H1 (cell line): ENCODE measurements around the gene SEMA3C. TPM values are rescaled to one million over a fixed set of nuclear protein-coding genes. Genes with fewer than 3 reads are reported as not detected.

Source experiments
- CTCF ChIA-PET: fragments of 300-600 bp; sonication (Branson Sonifier 250); formaldehyde crosslinking; loops from one replicate; lab custom pipeline; 2021; ENCODE audit not compliant: partially characterized antibody; lab: Charles Lee
- POLR2A ChIA-PET: fragments of 300-600 bp; sonication (Branson Sonifier 250); formaldehyde crosslinking; loops from one replicate; lab custom pipeline; 2021; ENCODE audit warnings: inconsistent platforms; ENCODE audit not compliant: partially characterized antibody; lab: Charles Lee
- DNase-seq, 2 experiments: peaks; one replicate each; pipeline versions ENCODE4 v3.0.0 to v3.0.0-alpha.2; 2010 to 2022; ENCODE audit warnings: low spot score in 2 of 2, low read depth in 1 of 2, mixed read lengths in 1 of 2
- FAIRE-seq: peaks from 2 replicates; lab custom pipeline; 2011; peaks lifted over from hg19 to GRCh38; lab: Jason Lieb, UNC
- H2AFZ ChIP-seq: 2 replicates; pipeline ENCODE4 v1.8.1; 2012; ENCODE audit warnings: low read length, inconsistent platforms
- H2AK5ac ChIP-seq: 2 replicates; pipeline ENCODE4 v1.6.1; 2013; ENCODE audit warnings: low read depth, low read length
- H2BK120ac ChIP-seq: replicated peaks from 2 replicates; pipeline ENCODE3; 2013; ENCODE audit warnings: low read depth, low read length, inconsistent platforms
- H2BK12ac ChIP-seq: 2 replicates; pipeline ENCODE4 v1.6.1; 2013; ENCODE audit warnings: low read depth, low read length
- H2BK15ac ChIP-seq: 2 replicates; pipeline ENCODE4 v1.6.1; 2013; ENCODE audit warnings: low read length
- H2BK20ac ChIP-seq: 2 replicates; pipeline ENCODE4 v1.6.1; 2013; ENCODE audit warnings: low read length
- H2BK5ac ChIP-seq: 2 replicates; pipeline ENCODE4 v1.6.1; 2013; ENCODE audit warnings: low read depth, low read length
- H3K14ac ChIP-seq: 2 replicates; pipeline ENCODE4 v1.6.1; 2013; ENCODE audit warnings: inconsistent platforms; ENCODE audit not compliant: insufficient read length
- H3K18ac ChIP-seq: 2 replicates; pipeline ENCODE4 v1.6.1; 2013; ENCODE audit warnings: low read length; ENCODE audit errors: extremely low read depth
- H3K23ac ChIP-seq: 2 replicates; pipeline ENCODE4 v1.6.1; 2013; ENCODE audit warnings: inconsistent platforms; ENCODE audit not compliant: insufficient read length
- H3K23me2 ChIP-seq: 2 replicates; pipeline ENCODE4 v1.6.1; 2013; ENCODE audit warnings: low read depth, low read length
- H3K27ac ChIP-seq: 2 replicates; pipeline ENCODE4 v1.6.1; 2011; ENCODE audit warnings: low read depth, low read length, inconsistent platforms
- H3K27me3 ChIP-seq, 4 experiments: replicated peaks in 1 of 4; 1 replicate in 1 of 4; 2 replicates in 3 of 4; pipeline versions ENCODE4 v1.6.1 to v1.8.1; 2011 to 2013; ENCODE audit warnings: low read length in 3 of 4, mild to moderate bottlenecking in 3 of 4, inconsistent platforms in 2 of 4, mixed read lengths in 2 of 4, moderate library complexity in 1 of 4; ENCODE audit not compliant: control insufficient read depth in 3 of 4, insufficient read depth in 3 of 4; ENCODE audit errors: extremely low read depth in 1 of 4
- H3K36me3 ChIP-seq, 4 experiments: 2 replicates each; pipeline versions ENCODE4 v1.6.1 to v1.8.1; 2011 to 2013; ENCODE audit warnings: mild to moderate bottlenecking in 4 of 4, low read length in 3 of 4, moderate library complexity in 2 of 4, control low read depth in 1 of 4, inconsistent platforms in 1 of 4; ENCODE audit not compliant: insufficient read depth in 4 of 4, control insufficient read depth in 2 of 4
- H3K4ac ChIP-seq: replicated peaks from 2 replicates; pipeline ENCODE3; 2013; ENCODE audit warnings: low read length, low read depth, mixed read lengths, inconsistent platforms; ENCODE audit not compliant: insufficient read length
- H3K4me1 ChIP-seq, 4 experiments: replicated peaks in 1 of 4; 1 replicate in 1 of 4; 2 replicates in 3 of 4; pipeline versions ENCODE4 v1.6.1 to v1.8.1; 2011 to 2013; ENCODE audit warnings: low read length in 3 of 4, inconsistent platforms in 2 of 4, mixed read lengths in 1 of 4; ENCODE audit not compliant: insufficient read depth in 4 of 4, control insufficient read depth in 3 of 4
- H3K4me2 ChIP-seq, 2 experiments: 2 replicates each; pipeline versions ENCODE4 v1.6.1 to v1.8.1; 2011 to 2013; ENCODE audit warnings: low read depth in 2 of 2, low read length in 2 of 2, control low read depth in 1 of 2, inconsistent platforms in 1 of 2, mild to moderate bottlenecking in 1 of 2; ENCODE audit not compliant: insufficient read depth in 1 of 2
- H3K4me3 ChIP-seq, 4 experiments: fragments of 200-600, 300-600 bp in 1 of 4; sonication (generic), shearing (Covaris generic), sonication (Bioruptor Twin) in 1 of 4; 2 replicates each; pipeline versions ENCODE4 v1.5.1 to v1.8.1; 2011 to 2016; ENCODE audit warnings: low read length in 4 of 4, low read depth in 3 of 4, control low read depth in 2 of 4, inconsistent platforms in 2 of 4, mild to moderate bottlenecking in 2 of 4, mixed read lengths in 1 of 4, moderate library complexity in 1 of 4; ENCODE audit not compliant: insufficient read depth in 2 of 4; ENCODE audit errors: extremely low read depth in 1 of 4
- H3K56ac ChIP-seq: replicated peaks from 2 replicates; pipeline ENCODE3; 2013; ENCODE audit warnings: low read depth, mild to moderate bottlenecking, mixed read lengths, low read length, inconsistent platforms; ENCODE audit not compliant: insufficient read length
- H3K79me1 ChIP-seq: 2 replicates; pipeline ENCODE4 v1.6.1; 2013; ENCODE audit warnings: low read depth, low read length, control low read depth
- H3K79me2 ChIP-seq, 2 experiments: 2 replicates each; pipeline versions ENCODE4 v1.6.1 to v1.8.1; 2012 to 2013; ENCODE audit warnings: low read length in 2 of 2, mild to moderate bottlenecking in 2 of 2, inconsistent platforms in 1 of 2; ENCODE audit not compliant: insufficient read depth in 2 of 2, control insufficient read depth in 1 of 2
- H3K9ac ChIP-seq, 4 experiments: replicated peaks in 1 of 4; 1 replicate in 1 of 4; 2 replicates in 3 of 4; pipeline versions ENCODE4 v1.6.1 to v1.8.1; 2011 to 2013; ENCODE audit warnings: low read depth in 3 of 4, low read length in 3 of 4, control low read depth in 2 of 4, mild to moderate bottlenecking in 2 of 4, moderate library complexity in 2 of 4, inconsistent platforms in 1 of 4; ENCODE audit errors: extremely low read depth in 1 of 4
- H3K9me3 ChIP-seq, 2 experiments: 2 replicates each; pipeline versions ENCODE4 v1.6.1 to v1.8.1; 2012 to 2013; ENCODE audit warnings: mild to moderate bottlenecking in 2 of 2, moderate library complexity in 2 of 2, control low read depth in 1 of 2, inconsistent platforms in 1 of 2, low read depth in 1 of 2, low read length in 1 of 2, mixed read lengths in 1 of 2; ENCODE audit not compliant: insufficient read depth in 2 of 2
- H4K20me1 ChIP-seq, 2 experiments: replicated peaks in 1 of 2; 2 replicates each; pipeline versions ENCODE3 to v1.8.1; 2011 to 2013; ENCODE audit warnings: inconsistent platforms in 2 of 2, low read length in 2 of 2, mild to moderate bottlenecking in 1 of 2; ENCODE audit not compliant: insufficient read depth in 2 of 2, control insufficient read depth in 1 of 2
- H4K5ac ChIP-seq: 2 replicates; pipeline ENCODE4 v1.6.1; 2013; ENCODE audit warnings: low read length, low read depth, mixed read lengths, inconsistent platforms; ENCODE audit not compliant: insufficient read length
- H4K8ac ChIP-seq: 2 replicates; pipeline ENCODE4 v1.8.0; 2013; ENCODE audit warnings: mild to moderate bottlenecking, moderate library complexity, low read length, inconsistent platforms; ENCODE audit not compliant: insufficient read depth; ENCODE audit errors: extremely low read depth
- H4K91ac ChIP-seq: replicated peaks from 2 replicates; pipeline ENCODE3; 2013; ENCODE audit warnings: low read length, mixed read lengths, inconsistent platforms; ENCODE audit not compliant: insufficient read length
- ATF3 ChIP-seq: IDR thresholded peaks from 2 replicates; pipeline ENCODE4 v1.6.1; 2011; ENCODE audit warnings: low read depth, mild to moderate bottlenecking, low read length; ENCODE audit not compliant: insufficient read depth
- HDAC2 ChIP-seq, 2 experiments: fragments of 300-600 bp in 1 of 2; sonication (generic) in 1 of 2; IDR thresholded peaks; 2 replicates each; pipeline ENCODE4 v1.6.1; 2011 to 2012; ENCODE audit warnings: low read depth in 2 of 2, low read length in 2 of 2, mild to moderate bottlenecking in 2 of 2, moderate library complexity in 2 of 2, borderline replicate concordance in 1 of 2, inconsistent platforms in 1 of 2
- POU5F1 ChIP-seq: IDR thresholded peaks from 2 replicates; pipeline ENCODE4 v1.6.1; 2011; ENCODE audit warnings: low read depth, mild to moderate bottlenecking, low read length, moderate library complexity
- WGBS, 2 experiments: shearing (Covaris generic) in 1 of 2; methylation state at CpG; one replicate each; pipeline versions ENCODE4 v1.1.6 to v1.1.7; 2013 to 2015; ENCODE audit warnings: low lambda C conversion rate in 2 of 2, mixed read lengths in 2 of 2, inconsistent platforms in 1 of 2, low coverage in 1 of 2, missing lambda C conversion rate in 1 of 2; ENCODE audit not compliant: insufficient replicate concordance in 2 of 2, insufficient coverage in 1 of 2, insufficient read length in 1 of 2; ENCODE audit errors: extremely low coverage in 1 of 2, missing lambda C conversion rate in 1 of 2; 5-methylcytosine and 5-hydroxymethylcytosine counted together
- polyA plus RNA-seq, 7 experiments: library from polyadenylated mRNA; depleted of rRNA in 3 of 7; stranded (reverse) in 5 of 7; unstranded in 2 of 7; fragments of >200 nt in 5 of 7; fragments of 200-250 nt in 2 of 7; gene quantifications; 1 replicate in 5 of 7; 2 replicates in 1 of 7; 4 replicates in 1 of 7; pipeline versions ENCODE4 v1.2.1 to v1.2.3, GENCODE V29; 2011 to 2013; ENCODE audit warnings: missing spikeins in 2 of 7, mixed read lengths in 2 of 7
- total RNA-seq: library from RNA; stranded (reverse); fragmentation: NEBNext Ultra II Directional; extraction: Animal tissue kit (Norgen Biotek cat#: 25700); gene quantifications from 2 replicates; pipeline ENCODE4 v1.2.1, GENCODE V29; 2021

SEMA3C gene
- total and polyA plus RNA-seq, 2 of the 8 experiments (the other 6 are each of a cell fraction or from before 2014, with no cell fraction given) = 0.15 to 1.4 TPM

GRCh38 chr7:80775897-80776296 is 143.0 kb downstream of the SEMA3C start:
- H3K23me2 ChIP-seq = no peaks in the 10 kb centered on the region
- H3K27ac ChIP-seq = no peak overlapping the region
- no peak overlapping the region for H3K23ac ChIP-seq
- H2AK5ac ChIP-seq = no peak overlapping the region
- no peak overlapping the region for H2BK12ac ChIP-seq
- H3K4me3 ChIP-seq = no peak overlapping the region
- H2BK120ac ChIP-seq = no peak overlapping the region
- H3K56ac ChIP-seq = no peak overlapping the region
- H3K18ac ChIP-seq = no peak overlapping the region
- no peaks in the 10 kb centered on the region for H4K20me1 ChIP-seq
- H2BK20ac ChIP-seq = no peak overlapping the region
- no peak overlapping the region for H4K8ac ChIP-seq
- no peak overlapping the region for H3K4me2 ChIP-seq
- H3K4me1 ChIP-seq = peaks cover 0 to 3% (median 0%) of the 10 kb centered on the region in 4 experiments; a peak in 1 of 7 replicates
- H3K4ac ChIP-seq = no peak overlapping the region
- H3K9me3 ChIP-seq = no peaks in the 10 kb centered on the region
- WGBS, 2 experiments = 92% methylated on average over 3 of the region's 3 CpGs; no CpG with 5 or more reads in 1 of the 2 experiments
- no peak for FAIRE-seq
- H3K27me3 ChIP-seq = no peaks in the 10 kb centered on the region
- no peak overlapping the region for H2BK15ac ChIP-seq
- H2AFZ ChIP-seq = no peak overlapping the region
- no peak overlapping the region for H3K14ac ChIP-seq
- POLR2A ChIA-PET = no interaction called here
- no peak overlapping the region for H4K91ac ChIP-seq
- no peaks in the 10 kb centered on the region for H3K79me1 ChIP-seq
- H3K79me2 ChIP-seq = no peaks in the 10 kb centered on the region
- H4K5ac ChIP-seq = no peak overlapping the region
- DNase-seq = no peak
- CTCF ChIA-PET = interaction anchor here (0.6 kb wide), 1 partner anchor 356 kb away, joined by 3 read pairs; no protein-coding TSS in a partner anchor
- no peak overlapping the region for H2BK5ac ChIP-seq
- H3K36me3 ChIP-seq = no peaks in the 10 kb centered on the region
- H3K9ac ChIP-seq = no peak overlapping the region
- no peak for TF ChIP-seq HDAC2 (IDR thresholded peaks at IDR 0.05; ENCODE audit: borderline replicate concordance in 1 of 2, low read depth in 2 of 2, low read length in 2 of 2)
- TF ChIP-seq ATF3 = no peak
- no peak for TF ChIP-seq POU5F1
